ENCODE data around the gene TMEM63C. TPM values are rescaled to one million over a fixed set of nuclear protein-coding genes. Genes with fewer than 3 reads are reported as not detected.

The TMEM63C gene
- total RNA-seq, 1 experiment from 2014 or later, result 5.7 TPM

GRCh38 chr14:77239412-77239811 lies 57.8 kb downstream of the TMEM63C start:
- Histone ChIP-seq H3K9me2 (ENCODE audit: insufficient read depth) (no peaks in the 10 kb centered on the region), H3K4me3 (replicated peaks in 1 of 2; ENCODE audit: low read depth in 1 of 2, low read length in 2 of 2) (no peak overlapping the region), H3K9me3 (ENCODE audit: control insufficient read depth in 1 of 2, insufficient read depth in 1 of 2, low read depth in 1 of 2, low read length in 2 of 2) (no peaks in the 10 kb centered on the region), H3K79me2 (ENCODE audit: insufficient read depth, low read length) (no peaks in the 10 kb centered on the region), H3K27ac (ENCODE audit: low read depth, low read length) (no peak overlapping the region), H4K20me1 (ENCODE audit: insufficient read depth) (no peaks in the 10 kb centered on the region), H3K4me1 (ENCODE audit: control insufficient read depth in 1 of 2, insufficient read depth in 2 of 2, low read length in 2 of 2) (no peaks in the 10 kb centered on the region), H3K36me3 (ENCODE audit: control insufficient read depth in 1 of 2, insufficient read depth in 2 of 2, low read length in 2 of 2) (no peaks in the 10 kb centered on the region), H3K4me2 (ENCODE audit: low read length) (no peak overlapping the region), H3K27me3 (ENCODE audit: insufficient read depth, low read length) (no peaks in the 10 kb centered on the region), H3K9ac (ENCODE audit: low read length) (no peak overlapping the region), H2AFZ (ENCODE audit: low read depth, low read length, poor library complexity, severe bottlenecking) (no peak overlapping the region)
- BruUV-seq (replicated peaks), result no TSS peak
- ChIA-PET POLR2A (no interaction called here), CTCF (no interaction called here), RAD21 (ENCODE audit: low non-redundant PET in 1 of 2, low total read pairs in 2 of 2, uncharacterized antibody in 2 of 2, unreplicated experiment in 2 of 2) (no interaction called here)
- intact Hi-C loops (cut with micrococcal nuclease), result no loop called here
- TF ChIP-seq POLR2AphosphoS5 (IDR thresholded peaks at IDR 0.05; ENCODE audit: low read depth, low read length), result no peak
- DNase-seq (ENCODE audit: low read depth, low spot score), result no peak
- ATAC-seq, result no peak

GRCh38 chr14:77240336-77240915 lies 58.8 kb downstream of the TMEM63C start:
- H3K4me2 ChIP-seq (ENCODE audit: low read length), result no peak overlapping the region
- no peaks in the 10 kb centered on the region for H3K36me3 ChIP-seq (ENCODE audit: control insufficient read depth in 1 of 2, insufficient read depth in 2 of 2, low read length in 2 of 2)
- no peaks in the 10 kb centered on the region for H3K27me3 ChIP-seq (ENCODE audit: insufficient read depth, low read length)
- H3K4me1 ChIP-seq (ENCODE audit: control insufficient read depth in 1 of 2, insufficient read depth in 2 of 2, low read length in 2 of 2), result no peaks in the 10 kb centered on the region
- ChIA-PET RAD21 (ENCODE audit: low non-redundant PET in 1 of 2, low total read pairs in 2 of 2, uncharacterized antibody in 2 of 2, unreplicated experiment in 2 of 2) (no interaction called here), CTCF (no interaction called here), POLR2A (no interaction called here)
- H3K27ac ChIP-seq (ENCODE audit: low read depth, low read length), result no peak overlapping the region
- H3K9me3 ChIP-seq (ENCODE audit: control insufficient read depth in 1 of 2, insufficient read depth in 1 of 2, low read depth in 1 of 2, low read length in 2 of 2), result no peaks in the 10 kb centered on the region
- no peak overlapping the region for H3K4me3 ChIP-seq (replicated peaks in 1 of 2; ENCODE audit: low read depth in 1 of 2, low read length in 2 of 2)
- no peaks in the 10 kb centered on the region for H4K20me1 ChIP-seq (ENCODE audit: insufficient read depth)
- intact Hi-C loops (cut with micrococcal nuclease), result no loop called here
- H3K9ac ChIP-seq (ENCODE audit: low read length), result no peak overlapping the region
- no peak overlapping the region for H2AFZ ChIP-seq (ENCODE audit: low read depth, low read length, poor library complexity, severe bottlenecking)
- no peaks in the 10 kb centered on the region for H3K79me2 ChIP-seq (ENCODE audit: insufficient read depth, low read length)
- H3K9me2 ChIP-seq (ENCODE audit: insufficient read depth), result no peaks in the 10 kb centered on the region
- no TSS peak for BruUV-seq (replicated peaks)
- no peak for DNase-seq (ENCODE audit: low read depth, low spot score)
- peak; percentile 38; the same call in 1 of the 2 replicates for ATAC-seq
- TF ChIP-seq, protein P1, sequence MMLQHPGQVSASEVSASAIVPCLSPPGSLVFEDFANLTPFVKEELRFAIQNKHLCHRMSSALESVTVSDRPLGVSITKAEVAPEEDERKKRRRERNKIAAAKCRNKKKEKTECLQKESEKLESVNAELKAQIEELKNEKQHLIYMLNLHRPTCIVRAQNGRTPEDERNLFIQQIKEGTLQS (IDR thresholded peaks at IDR 0.05), result no peak
- no peak for TF ChIP-seq YY1 (IDR thresholded peaks at IDR 0.05; ENCODE audit: extremely low read depth, insufficient replicate concordance, low read depth, low read length)
- no peak for TF ChIP-seq RAD21 (IDR thresholded peaks at IDR 0.05; ENCODE audit: low read depth)
- TF ChIP-seq FOSL1 (IDR thresholded peaks at IDR 0.05; ENCODE audit: low read depth), result no peak
- TF ChIP-seq, protein P2, sequence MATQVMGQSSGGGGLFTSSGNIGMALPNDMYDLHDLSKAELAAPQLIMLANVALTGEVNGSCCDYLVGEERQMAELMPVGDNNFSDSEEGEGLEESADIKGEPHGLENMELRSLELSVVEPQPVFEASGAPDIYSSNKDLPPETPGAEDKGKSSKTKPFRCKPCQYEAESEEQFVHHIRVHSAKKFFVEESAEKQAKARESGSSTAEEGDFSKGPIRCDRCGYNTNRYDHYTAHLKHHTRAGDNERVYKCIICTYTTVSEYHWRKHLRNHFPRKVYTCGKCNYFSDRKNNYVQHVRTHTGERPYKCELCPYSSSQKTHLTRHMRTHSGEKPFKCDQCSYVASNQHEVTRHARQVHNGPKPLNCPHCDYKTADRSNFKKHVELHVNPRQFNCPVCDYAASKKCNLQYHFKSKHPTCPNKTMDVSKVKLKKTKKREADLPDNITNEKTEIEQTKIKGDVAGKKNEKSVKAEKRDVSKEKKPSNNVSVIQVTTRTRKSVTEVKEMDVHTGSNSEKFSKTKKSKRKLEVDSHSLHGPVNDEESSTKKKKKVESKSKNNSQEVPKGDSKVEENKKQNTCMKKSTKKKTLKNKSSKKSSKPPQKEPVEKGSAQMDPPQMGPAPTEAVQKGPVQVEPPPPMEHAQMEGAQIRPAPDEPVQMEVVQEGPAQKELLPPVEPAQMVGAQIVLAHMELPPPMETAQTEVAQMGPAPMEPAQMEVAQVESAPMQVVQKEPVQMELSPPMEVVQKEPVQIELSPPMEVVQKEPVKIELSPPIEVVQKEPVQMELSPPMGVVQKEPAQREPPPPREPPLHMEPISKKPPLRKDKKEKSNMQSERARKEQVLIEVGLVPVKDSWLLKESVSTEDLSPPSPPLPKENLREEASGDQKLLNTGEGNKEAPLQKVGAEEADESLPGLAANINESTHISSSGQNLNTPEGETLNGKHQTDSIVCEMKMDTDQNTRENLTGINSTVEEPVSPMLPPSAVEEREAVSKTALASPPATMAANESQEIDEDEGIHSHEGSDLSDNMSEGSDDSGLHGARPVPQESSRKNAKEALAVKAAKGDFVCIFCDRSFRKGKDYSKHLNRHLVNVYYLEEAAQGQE (IDR thresholded peaks at IDR 0.05; ENCODE audit: low read depth), result no peak
- TF ChIP-seq ZBTB33 (IDR thresholded peaks at IDR 0.05; ENCODE audit: extremely low read depth, insufficient replicate concordance, low read length), result no peak
- no peak for TF ChIP-seq POLR2AphosphoS5 (IDR thresholded peaks at IDR 0.05; ENCODE audit: low read depth, low read length)
- TF ChIP-seq ELF1 (IDR thresholded peaks at IDR 0.05; ENCODE audit: borderline replicate concordance, low read depth), result no peak
- TF ChIP-seq ZFX (IDR thresholded peaks at IDR 0.05), result no peak
- TF ChIP-seq, protein P3, sequence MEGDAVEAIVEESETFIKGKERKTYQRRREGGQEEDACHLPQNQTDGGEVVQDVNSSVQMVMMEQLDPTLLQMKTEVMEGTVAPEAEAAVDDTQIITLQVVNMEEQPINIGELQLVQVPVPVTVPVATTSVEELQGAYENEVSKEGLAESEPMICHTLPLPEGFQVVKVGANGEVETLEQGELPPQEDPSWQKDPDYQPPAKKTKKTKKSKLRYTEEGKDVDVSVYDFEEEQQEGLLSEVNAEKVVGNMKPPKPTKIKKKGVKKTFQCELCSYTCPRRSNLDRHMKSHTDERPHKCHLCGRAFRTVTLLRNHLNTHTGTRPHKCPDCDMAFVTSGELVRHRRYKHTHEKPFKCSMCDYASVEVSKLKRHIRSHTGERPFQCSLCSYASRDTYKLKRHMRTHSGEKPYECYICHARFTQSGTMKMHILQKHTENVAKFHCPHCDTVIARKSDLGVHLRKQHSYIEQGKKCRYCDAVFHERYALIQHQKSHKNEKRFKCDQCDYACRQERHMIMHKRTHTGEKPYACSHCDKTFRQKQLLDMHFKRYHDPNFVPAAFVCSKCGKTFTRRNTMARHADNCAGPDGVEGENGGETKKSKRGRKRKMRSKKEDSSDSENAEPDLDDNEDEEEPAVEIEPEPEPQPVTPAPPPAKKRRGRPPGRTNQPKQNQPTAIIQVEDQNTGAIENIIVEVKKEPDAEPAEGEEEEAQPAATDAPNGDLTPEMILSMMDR (IDR thresholded peaks at IDR 0.05 in 2 of 3, conservative IDR thresholded peaks at IDR 0.05 in 1 of 3; ENCODE audit: borderline replicate concordance in 1 of 3, insufficient read depth in 1 of 3, low read depth in 2 of 3, low read length in 2 of 3), result no peak
- TF ChIP-seq EZH2phosphoT487 (IDR thresholded peaks at IDR 0.05; ENCODE audit: borderline replicate concordance), result no peak
- TF ChIP-seq EGR1 (IDR thresholded peaks at IDR 0.05; ENCODE audit: low read depth), result no peak

All from HCT116 (cell line).